GM21360 (cell line): ENCODE results near the gene MRGPRX4.

Source experiments
- ATAC-seq: cut with Tn5 transposase; IDR thresholded peaks from one replicate; pipeline ENCODE4 v1.9.1; 2021; ENCODE audit warnings: mild to moderate bottlenecking, moderate library complexity; ENCODE audit not compliant: unreplicated experiment

MRGPRX4 gene

DNA sequence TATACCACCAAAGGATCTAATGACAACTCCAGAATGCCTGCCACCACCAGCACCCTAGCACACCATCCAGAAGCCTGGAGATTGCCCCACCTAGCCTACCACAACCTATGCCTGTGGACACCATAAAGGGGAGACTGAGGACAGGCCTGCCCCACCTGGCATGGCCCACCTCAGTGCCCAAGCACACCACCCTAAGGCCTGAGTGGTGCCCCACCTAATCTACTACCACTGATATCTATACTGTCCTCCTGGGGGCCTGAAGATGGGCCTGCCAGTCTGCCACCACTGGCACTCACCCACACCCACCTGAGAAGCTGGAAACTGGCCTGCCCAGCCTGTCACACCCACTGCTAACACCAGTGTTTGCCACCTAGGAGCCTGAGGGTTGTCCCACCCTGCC, 32.1 kb downstream of the MRGPRX4 start:
- ATAC-seq: no peak

DNA sequence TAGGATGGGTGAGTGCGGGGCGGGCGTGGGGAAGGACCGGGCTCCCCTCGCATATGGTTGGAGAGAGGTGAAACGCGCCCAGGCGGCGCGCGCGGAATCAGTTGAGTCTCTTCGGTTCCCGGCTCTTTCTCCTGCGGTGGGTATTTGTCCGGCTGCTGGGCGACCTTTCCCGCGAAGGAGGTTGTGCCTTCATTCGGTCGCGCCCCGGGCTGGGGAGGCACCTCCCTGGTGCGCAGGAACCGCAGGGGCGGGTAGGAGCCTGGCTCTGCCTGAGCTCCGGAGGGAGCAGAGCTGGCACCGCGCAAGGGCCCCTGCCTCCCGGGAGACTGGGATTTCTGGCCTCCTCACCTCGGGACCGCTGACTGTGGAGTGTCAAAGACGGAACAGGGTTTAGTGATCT, 36.4 kb downstream of the MRGPRX4 start:
- no peak for ATAC-seq

DNA sequence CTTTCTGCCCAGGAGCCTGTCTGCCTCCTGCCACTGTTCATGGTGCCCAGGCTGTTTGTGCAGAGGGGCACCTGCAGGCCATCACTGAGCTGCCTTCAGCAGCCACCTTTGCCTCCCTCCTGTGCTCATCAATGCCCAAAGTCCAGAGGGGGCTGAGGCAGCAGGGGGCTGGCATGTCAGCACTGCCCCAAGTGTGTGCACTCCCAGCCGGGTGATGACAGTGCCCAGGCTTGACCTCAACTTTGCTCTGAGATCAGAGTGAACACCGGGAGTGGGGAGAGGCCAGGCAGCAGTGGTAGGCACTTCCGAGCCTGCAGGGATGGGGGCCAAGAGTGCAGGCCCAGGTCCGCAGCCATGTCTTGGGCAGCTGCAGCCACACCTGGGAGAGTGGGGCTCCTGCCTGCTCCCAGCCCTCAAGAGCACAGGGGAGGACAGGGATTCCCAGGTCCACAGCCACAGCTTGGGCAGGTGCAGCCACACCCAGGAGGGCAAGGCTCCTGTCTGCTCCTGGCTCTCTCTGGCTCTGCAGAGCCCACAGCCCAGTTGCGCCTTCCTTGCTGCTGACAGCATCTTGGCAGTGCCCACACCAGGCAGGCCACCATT, 48.7 kb downstream of the MRGPRX4 start:
- no peak for ATAC-seq

DNA sequence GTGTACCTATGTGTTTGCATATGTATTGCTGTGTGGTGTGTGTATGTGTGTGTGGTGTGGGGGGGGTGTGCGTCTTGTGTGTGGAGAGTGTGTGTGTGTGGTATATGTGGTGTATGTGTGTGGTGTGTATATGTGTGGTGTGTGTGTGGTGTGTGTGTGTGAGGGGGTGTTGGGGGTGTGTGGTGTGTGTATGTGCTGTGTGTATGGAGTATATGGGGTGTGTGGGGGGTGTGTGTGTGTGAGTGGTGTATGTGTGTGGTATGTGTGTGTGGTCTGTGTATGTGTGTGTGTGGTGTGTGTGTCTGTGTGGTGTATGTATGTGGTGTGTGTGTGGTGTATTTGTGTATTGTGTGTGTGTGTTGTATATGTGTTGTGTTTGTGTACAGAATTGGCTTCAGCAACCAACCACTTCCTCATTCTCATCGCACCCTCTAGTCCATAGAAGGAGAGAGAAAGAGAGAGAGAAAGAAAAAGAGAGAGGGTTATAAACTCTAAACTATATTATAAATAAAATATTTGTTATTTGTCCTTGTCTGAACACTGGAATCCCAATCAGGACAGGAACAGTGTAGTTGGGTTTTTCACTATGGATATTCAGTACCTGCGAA, 50.3 kb downstream of the MRGPRX4 start:
- no peak for ATAC-seq
